HG03378 (cell line): ENCODE data around the gene TUBA4B.

ENCODE experiments used
- ATAC-seq: cut with Tn5 transposase; IDR thresholded peaks from one replicate; pipeline ENCODE4 v1.9.1; 2021; ENCODE audit warnings: mild to moderate bottlenecking, moderate library complexity; ENCODE audit not compliant: unreplicated experiment

Gene TUBA4B

GRCh38 chr2:219289537-219290361 is 36.7 kb downstream of the TUBA4B start:
- no peak for ATAC-seq

- no peak for ATAC-seq
These were observed 37.5 kb downstream of the TUBA4B start for GRCh38 chr2:219290381-219291171.

GRCh38 chr2:219291394-219291793 is 38.4 kb downstream of the TUBA4B start:
- no peak for ATAC-seq

- ATAC-seq, result no peak
These were observed 39.0 kb downstream of the TUBA4B start for GRCh38 chr2:219291910-219292490.

- ATAC-seq, result no peak
These were observed 39.6 kb downstream of the TUBA4B start for GRCh38 chr2:219292616-219293015.

DNA sequence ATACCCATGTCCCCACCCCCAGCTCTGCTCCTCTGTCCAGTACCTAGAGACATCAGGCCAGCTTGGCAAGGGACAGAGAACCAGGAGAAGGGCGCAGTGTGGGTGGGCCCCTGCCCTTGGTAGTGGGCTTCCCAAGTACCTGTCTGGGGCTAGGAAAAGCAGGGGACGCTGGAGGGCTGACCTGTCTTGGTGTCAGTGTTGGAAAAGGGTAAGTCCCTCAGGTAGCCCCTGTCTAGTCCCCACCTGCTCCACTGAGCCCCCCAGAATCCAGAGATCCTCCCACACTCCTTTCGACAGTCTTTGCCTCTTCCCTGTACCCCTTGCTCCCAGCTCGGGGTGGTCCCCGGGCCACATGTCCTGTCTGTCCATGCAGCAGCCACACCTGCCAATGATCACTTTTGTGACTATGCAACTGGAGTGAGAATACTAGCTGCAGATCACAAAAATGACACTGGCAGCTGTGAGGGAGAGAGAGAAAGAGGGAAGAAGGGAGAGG is 40.7 kb downstream of the TUBA4B start:
- ATAC-seq, result no peak

- ATAC-seq, result peak; percentile 74
These were observed 41.6 kb downstream of the TUBA4B start for GRCh38 chr2:219294356-219295351.

- no peak for ATAC-seq
These were observed 43.1 kb downstream of the TUBA4B start for GRCh38 chr2:219296142-219296541.

- no peak for ATAC-seq
These were observed 43.8 kb downstream of the TUBA4B start for GRCh38 chr2:219296631-219297391.

GRCh38 chr2:219297766-219298456 is 44.9 kb downstream of the TUBA4B start:
- ATAC-seq, result no peak

- peak; percentile 61 for ATAC-seq
These were observed 45.8 kb downstream of the TUBA4B start for GRCh38 chr2:219298759-219299371.

DNA sequence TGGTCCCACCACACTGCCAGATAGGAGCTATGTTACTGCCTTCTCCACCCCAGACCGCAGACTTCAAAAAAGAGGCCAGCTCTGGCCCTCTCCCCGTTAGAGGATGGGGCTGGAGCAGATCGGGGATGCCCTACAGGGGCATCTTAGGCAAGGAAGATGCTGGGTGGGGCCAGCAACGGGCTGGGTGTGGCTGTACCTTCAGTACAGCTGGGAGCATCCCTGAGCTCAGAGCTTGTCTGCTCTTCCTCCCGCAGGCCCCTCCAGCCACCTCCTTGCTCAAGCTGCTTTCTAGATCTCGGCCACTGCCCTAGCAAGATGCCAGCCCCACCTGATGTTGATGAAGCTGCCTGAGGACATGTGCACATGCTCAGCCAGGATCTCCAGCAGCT is 46.3 kb downstream of the TUBA4B start:
- no peak for ATAC-seq

GRCh38 chr2:219300022-219300421 is 47.0 kb downstream of the TUBA4B start:
- ATAC-seq, result no peak

- ATAC-seq, result no peak
These were observed 49.4 kb downstream of the TUBA4B start for GRCh38 chr2:219302412-219302968.

DNA sequence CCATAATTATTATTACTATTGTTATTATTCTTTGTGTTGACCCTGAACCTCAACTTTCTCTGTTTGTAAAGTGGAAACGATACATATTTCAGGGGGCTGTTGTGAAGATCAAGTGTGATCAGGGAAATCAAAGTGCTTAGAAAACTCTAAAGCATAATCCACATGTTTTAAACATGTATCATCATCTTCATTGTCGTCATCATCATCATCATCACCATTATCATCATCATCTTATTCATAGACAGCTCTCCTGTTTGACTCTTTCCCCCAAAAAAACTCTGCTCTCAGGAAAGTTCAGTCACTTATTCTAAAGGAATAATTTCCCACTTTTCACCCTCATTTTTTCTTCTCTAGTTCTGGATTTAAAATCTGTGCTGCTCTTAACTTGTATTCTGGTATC is 51.2 kb downstream of the TUBA4B start:
- ATAC-seq, result no peak

DNA sequence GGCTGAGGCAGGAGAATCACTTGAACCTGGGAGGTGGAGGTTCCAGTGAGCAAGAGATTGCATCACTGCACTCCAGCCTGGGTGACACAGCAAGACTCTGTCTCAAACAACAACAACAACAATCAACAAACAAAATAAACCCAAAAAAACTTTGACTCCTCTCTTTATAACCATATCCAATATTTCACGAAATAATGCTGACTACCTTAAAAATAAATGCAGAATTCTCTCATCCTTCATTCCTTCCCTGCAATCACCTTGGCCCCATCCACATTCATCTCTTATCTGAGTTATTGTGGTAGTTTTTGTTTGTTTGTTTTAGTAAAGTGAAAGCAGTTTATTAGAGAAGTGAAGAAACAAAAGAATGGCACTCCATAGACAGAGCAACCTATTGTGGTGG is 53.0 kb downstream of the TUBA4B start:
- ATAC-seq, result no peak

- no peak for ATAC-seq
These were observed 55.4 kb downstream of the TUBA4B start for GRCh38 chr2:219308142-219309101.
